Sigmoid colon (tissue), 4 donors: ENCODE results near the gene KCTD2.

Experiments used
- POLR2A ChIP-seq, 2 donors: fragments of 450-650 bp; IDR thresholded peaks; one replicate each; pipeline ENCODE4 v1.6.1; 2016; ENCODE audit warnings: antibody characterized with exemption in 2 of 2, mild to moderate bottlenecking in 2 of 2, moderate library complexity in 2 of 2
- POLR2AphosphoS5 ChIP-seq, 4 donors: sonication (generic); formaldehyde crosslinking; IDR thresholded peaks; one replicate each; pipeline ENCODE4 v1.6.1; 2017; ENCODE audit warnings: antibody characterized with exemption in 4 of 4
- TF ChIP-seq, protein P1 (sequence below), 4 experiments: fragments of 450-650 bp in 3 of 4; fragments of 200-600 bp in 1 of 4; IDR thresholded peaks; one replicate each; pipeline ENCODE4 v1.5.1; 2016 to 2019; ENCODE audit warnings: antibody characterized with exemption in 4 of 4, mild to moderate bottlenecking in 3 of 4, moderate library complexity in 2 of 4

DNA sequence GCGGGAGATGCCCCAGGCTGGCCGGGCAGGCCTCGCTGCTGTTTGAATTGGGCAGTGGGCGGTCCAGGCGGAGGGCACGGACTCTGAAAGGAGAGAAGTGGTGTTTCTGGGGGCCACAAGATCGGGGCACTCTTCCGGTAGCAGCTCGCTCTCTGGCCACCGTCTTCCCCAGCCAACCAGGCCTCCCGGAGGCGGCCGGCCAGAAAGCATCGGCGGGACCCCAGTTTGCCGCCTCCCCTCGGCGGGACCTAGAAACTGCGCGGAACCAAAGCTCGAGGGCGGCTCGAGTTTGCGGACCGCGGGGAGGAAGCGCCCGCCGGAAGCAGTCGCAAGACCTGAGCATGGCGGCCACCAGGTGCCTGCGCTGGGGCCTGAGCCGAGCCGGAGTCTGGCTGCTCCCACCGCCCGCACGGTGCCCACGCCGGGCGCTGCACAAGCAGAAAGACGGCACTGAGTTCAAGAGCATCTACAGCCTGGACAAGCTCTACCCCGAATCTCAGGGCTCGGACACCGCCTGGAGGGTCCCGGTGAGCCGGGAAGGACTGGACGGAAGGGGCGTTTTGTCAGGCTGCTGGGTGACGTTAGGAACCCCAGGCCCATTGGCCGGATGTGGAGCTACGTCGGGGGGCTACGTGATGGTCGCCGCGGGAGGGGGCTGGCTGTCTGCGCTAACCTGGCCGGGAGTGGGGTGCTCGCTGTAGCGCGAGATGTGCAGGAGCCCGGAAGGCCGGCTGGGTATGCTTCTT is 34.5 kb upstream of the KCTD2 start, which contains the start of gene MRPL58:
- TF ChIP-seq, protein P1, sequence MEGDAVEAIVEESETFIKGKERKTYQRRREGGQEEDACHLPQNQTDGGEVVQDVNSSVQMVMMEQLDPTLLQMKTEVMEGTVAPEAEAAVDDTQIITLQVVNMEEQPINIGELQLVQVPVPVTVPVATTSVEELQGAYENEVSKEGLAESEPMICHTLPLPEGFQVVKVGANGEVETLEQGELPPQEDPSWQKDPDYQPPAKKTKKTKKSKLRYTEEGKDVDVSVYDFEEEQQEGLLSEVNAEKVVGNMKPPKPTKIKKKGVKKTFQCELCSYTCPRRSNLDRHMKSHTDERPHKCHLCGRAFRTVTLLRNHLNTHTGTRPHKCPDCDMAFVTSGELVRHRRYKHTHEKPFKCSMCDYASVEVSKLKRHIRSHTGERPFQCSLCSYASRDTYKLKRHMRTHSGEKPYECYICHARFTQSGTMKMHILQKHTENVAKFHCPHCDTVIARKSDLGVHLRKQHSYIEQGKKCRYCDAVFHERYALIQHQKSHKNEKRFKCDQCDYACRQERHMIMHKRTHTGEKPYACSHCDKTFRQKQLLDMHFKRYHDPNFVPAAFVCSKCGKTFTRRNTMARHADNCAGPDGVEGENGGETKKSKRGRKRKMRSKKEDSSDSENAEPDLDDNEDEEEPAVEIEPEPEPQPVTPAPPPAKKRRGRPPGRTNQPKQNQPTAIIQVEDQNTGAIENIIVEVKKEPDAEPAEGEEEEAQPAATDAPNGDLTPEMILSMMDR (IDR thresholded peaks at IDR 0.05), result peak; percentile 51 to 73 (median 57)
- TF ChIP-seq POLR2AphosphoS5 (IDR thresholded peaks at IDR 0.05), result peak; percentile 59 to 79 (median 72)
- peak in 1 of 2 donors; percentile 5 for TF ChIP-seq POLR2A (IDR thresholded peaks at IDR 0.05)
